ENCODE results near the gene PROM2. TPM values are rescaled to one million over a fixed set of nuclear protein-coding genes. Genes with fewer than 3 reads are reported as not detected.

The PROM2 gene
- total and polyA plus RNA-seq, 2 experiments from 2014 or later = 2.1 to 2.2 TPM

DNA sequence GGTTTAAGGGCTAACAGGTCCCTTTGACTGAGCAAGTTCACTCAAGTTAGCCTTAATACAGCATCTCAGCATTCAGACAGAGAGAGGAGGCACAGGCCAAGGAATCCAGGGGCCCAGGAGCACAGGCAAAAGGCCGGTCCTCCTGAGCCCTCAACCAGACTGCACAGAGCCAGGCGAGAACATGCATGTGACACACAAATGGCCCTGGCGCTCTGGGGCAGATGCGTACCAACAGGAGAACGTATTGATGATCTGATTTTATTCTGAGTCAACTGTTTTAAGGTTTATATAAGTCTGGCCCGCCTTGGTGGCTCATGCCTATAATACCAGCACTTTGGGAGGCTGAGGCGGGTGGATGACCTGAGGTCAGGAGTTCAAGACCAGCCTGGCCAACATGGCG lies 57.8 kb downstream of the PROM2 start:
- Mint-ChIP-seq H3K4me1 (no peaks in the 10 kb centered on the region), H3K36me3 (ENCODE audit: low read depth) (no peaks in the 10 kb centered on the region), H3K27ac (no peak overlapping the region), H3K9me3 (no peaks in the 10 kb centered on the region), H3K4me3 (no peak overlapping the region), H3K27me3 (ENCODE audit: insufficient read depth, low read depth, poor library complexity) (peaks cover 11% of the 10 kb centered on the region)
- Histone ChIP-seq H4K20me1 (replicated peaks; ENCODE audit: insufficient read depth) (no peaks in the 10 kb centered on the region), H3K9me2 (ENCODE audit: insufficient read depth) (no peaks in the 10 kb centered on the region), H3K36me3 (ENCODE audit: insufficient read depth) (no peaks in the 10 kb centered on the region), H3K4me2 (no peak overlapping the region), H3K4me3 (no peak overlapping the region), H3K79me2 (replicated peaks; ENCODE audit: insufficient read depth) (no peaks in the 10 kb centered on the region), H3F3A (replicated peaks; ENCODE audit: low read depth) (no peaks in the 10 kb centered on the region), H2AFZ (no peak overlapping the region), H3K27ac (ENCODE audit: low read depth) (no peak overlapping the region), H3K4me1 (ENCODE audit: insufficient read depth) (no peaks in the 10 kb centered on the region), H3K27me3 (ENCODE audit: insufficient read depth) (no peaks in the 10 kb centered on the region)
- DNase-seq (ENCODE audit: low spot score) (no peak), ATAC-seq (no peak)
- no peak for TF ChIP-seq STAT1 (IDR thresholded peaks at IDR 0.05; ENCODE audit: unreplicated experiment)
- TF ChIP-seq CREB1 (CRISPR knock-in tag; IDR thresholded peaks at IDR 0.05; ENCODE audit: low read depth) = no peak
- TF ChIP-seq ZNF114 (CRISPR knock-in tag; IDR thresholded peaks at IDR 0.05) = no peak
- no peak for TF ChIP-seq CTCF (conservative IDR thresholded peaks at IDR 0.05; ENCODE audit: low read depth in 2 of 2)
- TF ChIP-seq EZH2 (IDR thresholded peaks at IDR 0.05; ENCODE audit: low read depth, unreplicated experiment) = no peak
- TF ChIP-seq EZH2phosphoT487 (IDR thresholded peaks at IDR 0.05; ENCODE audit: unreplicated experiment) = no peak
- TF ChIP-seq, protein P1, sequence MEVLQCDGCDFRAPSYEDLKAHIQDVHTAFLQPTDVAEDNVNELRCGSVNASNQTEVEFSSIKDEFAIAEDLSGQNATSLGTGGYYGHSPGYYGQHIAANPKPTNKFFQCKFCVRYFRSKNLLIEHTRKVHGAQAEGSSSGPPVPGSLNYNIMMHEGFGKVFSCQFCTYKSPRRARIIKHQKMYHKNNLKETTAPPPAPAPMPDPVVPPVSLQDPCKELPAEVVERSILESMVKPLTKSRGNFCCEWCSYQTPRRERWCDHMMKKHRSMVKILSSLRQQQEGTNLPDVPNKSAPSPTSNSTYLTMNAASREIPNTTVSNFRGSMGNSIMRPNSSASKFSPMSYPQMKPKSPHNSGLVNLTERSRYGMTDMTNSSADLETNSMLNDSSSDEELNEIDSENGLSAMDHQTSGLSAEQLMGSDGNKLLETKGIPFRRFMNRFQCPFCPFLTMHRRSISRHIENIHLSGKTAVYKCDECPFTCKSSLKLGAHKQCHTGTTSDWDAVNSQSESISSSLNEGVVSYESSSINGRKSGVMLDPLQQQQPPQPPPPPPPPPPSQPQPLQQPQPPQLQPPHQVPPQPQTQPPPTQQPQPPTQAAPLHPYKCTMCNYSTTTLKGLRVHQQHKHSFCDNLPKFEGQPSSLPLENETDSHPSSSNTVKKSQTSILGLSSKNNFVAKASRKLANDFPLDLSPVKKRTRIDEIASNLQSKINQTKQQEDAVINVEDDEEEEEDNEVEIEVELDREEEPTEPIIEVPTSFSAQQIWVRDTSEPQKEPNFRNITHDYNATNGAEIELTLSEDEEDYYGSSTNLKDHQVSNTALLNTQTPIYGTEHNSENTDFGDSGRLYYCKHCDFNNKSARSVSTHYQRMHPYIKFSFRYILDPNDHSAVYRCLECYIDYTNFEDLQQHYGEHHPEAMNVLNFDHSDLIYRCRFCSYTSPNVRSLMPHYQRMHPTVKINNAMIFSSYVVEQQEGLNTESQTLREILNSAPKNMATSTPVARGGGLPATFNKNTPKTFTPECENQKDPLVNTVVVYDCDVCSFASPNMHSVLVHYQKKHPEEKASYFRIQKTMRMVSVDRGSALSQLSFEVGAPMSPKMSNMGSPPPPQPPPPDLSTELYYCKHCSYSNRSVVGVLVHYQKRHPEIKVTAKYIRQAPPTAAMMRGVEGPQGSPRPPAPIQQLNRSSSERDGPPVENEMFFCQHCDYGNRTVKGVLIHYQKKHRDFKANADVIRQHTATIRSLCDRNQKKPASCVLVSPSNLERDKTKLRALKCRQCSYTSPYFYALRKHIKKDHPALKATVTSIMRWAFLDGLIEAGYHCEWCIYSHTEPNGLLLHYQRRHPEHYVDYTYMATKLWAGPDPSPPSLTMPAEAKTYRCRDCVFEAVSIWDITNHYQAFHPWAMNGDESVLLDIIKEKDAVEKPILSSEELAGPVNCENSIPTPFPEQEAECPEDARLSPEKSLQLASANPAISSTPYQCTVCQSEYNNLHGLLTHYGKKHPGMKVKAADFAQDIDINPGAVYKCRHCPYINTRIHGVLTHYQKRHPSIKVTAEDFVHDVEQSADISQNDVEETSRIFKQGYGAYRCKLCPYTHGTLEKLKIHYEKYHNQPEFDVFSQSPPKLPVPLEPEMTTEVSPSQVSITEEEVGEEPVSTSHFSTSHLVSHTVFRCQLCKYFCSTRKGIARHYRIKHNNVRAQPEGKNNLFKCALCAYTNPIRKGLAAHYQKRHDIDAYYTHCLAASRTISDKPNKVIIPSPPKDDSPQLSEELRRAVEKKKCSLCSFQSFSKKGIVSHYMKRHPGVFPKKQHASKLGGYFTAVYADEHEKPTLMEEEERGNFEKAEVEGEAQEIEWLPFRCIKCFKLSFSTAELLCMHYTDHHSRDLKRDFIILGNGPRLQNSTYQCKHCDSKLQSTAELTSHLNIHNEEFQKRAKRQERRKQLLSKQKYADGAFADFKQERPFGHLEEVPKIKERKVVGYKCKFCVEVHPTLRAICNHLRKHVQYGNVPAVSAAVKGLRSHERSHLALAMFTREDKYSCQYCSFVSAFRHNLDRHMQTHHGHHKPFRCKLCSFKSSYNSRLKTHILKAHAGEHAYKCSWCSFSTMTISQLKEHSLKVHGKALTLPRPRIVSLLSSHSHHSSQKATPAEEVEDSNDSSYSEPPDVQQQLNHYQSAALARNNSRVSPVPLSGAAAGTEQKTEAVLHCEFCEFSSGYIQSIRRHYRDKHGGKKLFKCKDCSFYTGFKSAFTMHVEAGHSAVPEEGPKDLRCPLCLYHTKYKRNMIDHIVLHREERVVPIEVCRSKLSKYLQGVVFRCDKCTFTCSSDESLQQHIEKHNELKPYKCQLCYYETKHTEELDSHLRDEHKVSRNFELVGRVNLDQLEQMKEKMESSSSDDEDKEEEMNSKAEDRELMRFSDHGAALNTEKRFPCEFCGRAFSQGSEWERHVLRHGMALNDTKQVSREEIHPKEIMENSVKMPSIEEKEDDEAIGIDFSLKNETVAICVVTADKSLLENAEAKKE (CRISPR knock-in tag; IDR thresholded peaks at IDR 0.05) = no peak
- no peak for TF ChIP-seq ZNF331 (CRISPR knock-in tag; IDR thresholded peaks at IDR 0.05; ENCODE audit: low read depth)
- no peak for TF ChIP-seq JUNB (IDR thresholded peaks at IDR 0.05; ENCODE audit: unreplicated experiment)
- no peak for TF ChIP-seq ETS1 (IDR thresholded peaks at IDR 0.05)
- TF ChIP-seq NANOG (IDR thresholded peaks at IDR 0.05; ENCODE audit: borderline replicate concordance) = no peak
- no peak for TF ChIP-seq POLR2AphosphoS5 (IDR thresholded peaks at IDR 0.05; ENCODE audit: low read depth)
- no peak for TF ChIP-seq REST (IDR thresholded peaks at IDR 0.05; ENCODE audit: unreplicated experiment)

Measured in GM23338 (cell line).